ENCODE measurements around the gene NEBL. TPM values are rescaled to one million over a fixed set of nuclear protein-coding genes. Genes with fewer than 3 reads are reported as not detected.

Gene NEBL
- total and polyA plus RNA-seq, 2 experiments from 2014 or later = 2.3 to 11.4 TPM

DNA sequence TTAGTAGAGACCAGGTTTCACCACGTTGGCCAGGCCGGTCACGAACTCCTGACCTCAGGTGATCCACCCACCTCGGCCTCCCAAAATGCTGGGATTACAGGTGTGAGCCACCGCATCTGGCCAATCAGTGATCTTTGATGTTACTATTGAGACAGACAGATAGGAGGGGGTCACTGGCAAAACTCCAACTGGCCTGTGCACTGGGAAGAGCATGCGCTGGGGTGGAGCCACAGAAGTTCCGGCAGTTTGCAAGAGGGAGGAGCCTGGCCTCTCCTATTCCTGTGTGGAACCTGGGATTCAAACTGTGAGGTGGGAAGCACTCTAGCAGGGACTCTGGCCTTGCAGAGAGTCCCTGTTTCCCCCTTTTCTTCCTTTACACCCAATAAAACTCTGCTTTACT lies 60.7 kb downstream of the NEBL start (continued):
- TF ChIP-seq, protein P1, sequence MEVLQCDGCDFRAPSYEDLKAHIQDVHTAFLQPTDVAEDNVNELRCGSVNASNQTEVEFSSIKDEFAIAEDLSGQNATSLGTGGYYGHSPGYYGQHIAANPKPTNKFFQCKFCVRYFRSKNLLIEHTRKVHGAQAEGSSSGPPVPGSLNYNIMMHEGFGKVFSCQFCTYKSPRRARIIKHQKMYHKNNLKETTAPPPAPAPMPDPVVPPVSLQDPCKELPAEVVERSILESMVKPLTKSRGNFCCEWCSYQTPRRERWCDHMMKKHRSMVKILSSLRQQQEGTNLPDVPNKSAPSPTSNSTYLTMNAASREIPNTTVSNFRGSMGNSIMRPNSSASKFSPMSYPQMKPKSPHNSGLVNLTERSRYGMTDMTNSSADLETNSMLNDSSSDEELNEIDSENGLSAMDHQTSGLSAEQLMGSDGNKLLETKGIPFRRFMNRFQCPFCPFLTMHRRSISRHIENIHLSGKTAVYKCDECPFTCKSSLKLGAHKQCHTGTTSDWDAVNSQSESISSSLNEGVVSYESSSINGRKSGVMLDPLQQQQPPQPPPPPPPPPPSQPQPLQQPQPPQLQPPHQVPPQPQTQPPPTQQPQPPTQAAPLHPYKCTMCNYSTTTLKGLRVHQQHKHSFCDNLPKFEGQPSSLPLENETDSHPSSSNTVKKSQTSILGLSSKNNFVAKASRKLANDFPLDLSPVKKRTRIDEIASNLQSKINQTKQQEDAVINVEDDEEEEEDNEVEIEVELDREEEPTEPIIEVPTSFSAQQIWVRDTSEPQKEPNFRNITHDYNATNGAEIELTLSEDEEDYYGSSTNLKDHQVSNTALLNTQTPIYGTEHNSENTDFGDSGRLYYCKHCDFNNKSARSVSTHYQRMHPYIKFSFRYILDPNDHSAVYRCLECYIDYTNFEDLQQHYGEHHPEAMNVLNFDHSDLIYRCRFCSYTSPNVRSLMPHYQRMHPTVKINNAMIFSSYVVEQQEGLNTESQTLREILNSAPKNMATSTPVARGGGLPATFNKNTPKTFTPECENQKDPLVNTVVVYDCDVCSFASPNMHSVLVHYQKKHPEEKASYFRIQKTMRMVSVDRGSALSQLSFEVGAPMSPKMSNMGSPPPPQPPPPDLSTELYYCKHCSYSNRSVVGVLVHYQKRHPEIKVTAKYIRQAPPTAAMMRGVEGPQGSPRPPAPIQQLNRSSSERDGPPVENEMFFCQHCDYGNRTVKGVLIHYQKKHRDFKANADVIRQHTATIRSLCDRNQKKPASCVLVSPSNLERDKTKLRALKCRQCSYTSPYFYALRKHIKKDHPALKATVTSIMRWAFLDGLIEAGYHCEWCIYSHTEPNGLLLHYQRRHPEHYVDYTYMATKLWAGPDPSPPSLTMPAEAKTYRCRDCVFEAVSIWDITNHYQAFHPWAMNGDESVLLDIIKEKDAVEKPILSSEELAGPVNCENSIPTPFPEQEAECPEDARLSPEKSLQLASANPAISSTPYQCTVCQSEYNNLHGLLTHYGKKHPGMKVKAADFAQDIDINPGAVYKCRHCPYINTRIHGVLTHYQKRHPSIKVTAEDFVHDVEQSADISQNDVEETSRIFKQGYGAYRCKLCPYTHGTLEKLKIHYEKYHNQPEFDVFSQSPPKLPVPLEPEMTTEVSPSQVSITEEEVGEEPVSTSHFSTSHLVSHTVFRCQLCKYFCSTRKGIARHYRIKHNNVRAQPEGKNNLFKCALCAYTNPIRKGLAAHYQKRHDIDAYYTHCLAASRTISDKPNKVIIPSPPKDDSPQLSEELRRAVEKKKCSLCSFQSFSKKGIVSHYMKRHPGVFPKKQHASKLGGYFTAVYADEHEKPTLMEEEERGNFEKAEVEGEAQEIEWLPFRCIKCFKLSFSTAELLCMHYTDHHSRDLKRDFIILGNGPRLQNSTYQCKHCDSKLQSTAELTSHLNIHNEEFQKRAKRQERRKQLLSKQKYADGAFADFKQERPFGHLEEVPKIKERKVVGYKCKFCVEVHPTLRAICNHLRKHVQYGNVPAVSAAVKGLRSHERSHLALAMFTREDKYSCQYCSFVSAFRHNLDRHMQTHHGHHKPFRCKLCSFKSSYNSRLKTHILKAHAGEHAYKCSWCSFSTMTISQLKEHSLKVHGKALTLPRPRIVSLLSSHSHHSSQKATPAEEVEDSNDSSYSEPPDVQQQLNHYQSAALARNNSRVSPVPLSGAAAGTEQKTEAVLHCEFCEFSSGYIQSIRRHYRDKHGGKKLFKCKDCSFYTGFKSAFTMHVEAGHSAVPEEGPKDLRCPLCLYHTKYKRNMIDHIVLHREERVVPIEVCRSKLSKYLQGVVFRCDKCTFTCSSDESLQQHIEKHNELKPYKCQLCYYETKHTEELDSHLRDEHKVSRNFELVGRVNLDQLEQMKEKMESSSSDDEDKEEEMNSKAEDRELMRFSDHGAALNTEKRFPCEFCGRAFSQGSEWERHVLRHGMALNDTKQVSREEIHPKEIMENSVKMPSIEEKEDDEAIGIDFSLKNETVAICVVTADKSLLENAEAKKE (CRISPR knock-in tag; IDR thresholded peaks at IDR 0.05) = no peak
- TF ChIP-seq, protein P2, sequence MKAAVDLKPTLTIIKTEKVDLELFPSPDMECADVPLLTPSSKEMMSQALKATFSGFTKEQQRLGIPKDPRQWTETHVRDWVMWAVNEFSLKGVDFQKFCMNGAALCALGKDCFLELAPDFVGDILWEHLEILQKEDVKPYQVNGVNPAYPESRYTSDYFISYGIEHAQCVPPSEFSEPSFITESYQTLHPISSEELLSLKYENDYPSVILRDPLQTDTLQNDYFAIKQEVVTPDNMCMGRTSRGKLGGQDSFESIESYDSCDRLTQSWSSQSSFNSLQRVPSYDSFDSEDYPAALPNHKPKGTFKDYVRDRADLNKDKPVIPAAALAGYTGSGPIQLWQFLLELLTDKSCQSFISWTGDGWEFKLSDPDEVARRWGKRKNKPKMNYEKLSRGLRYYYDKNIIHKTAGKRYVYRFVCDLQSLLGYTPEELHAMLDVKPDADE (IDR thresholded peaks at IDR 0.05) = no peak
- TF ChIP-seq STAT1 (IDR thresholded peaks at IDR 0.05; ENCODE audit: unreplicated experiment) = no peak

DNA sequence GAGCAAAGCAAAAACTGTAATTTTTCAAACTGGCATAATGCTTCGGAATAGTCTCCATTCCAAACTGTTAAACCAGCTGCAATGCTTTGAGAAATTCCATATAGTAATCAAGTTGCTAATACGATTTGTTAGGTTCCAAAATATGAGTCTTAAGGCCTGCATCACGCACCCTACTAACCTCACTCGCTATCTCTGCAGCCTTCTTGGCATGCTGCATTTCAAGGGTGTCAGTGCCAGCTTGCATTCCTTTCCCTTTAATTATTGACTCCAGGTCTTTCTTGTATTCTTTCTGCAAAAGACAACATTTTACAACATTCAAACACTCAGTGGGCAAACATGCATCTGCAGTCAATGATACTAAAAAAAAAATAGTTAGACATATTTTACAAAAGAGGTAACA lies 61.8 kb downstream of the NEBL start:
- Histone ChIP-seq H3K9me2 (ENCODE audit: insufficient read depth) (peaks cover 3% of the 10 kb centered on the region; the same call in 1 of the 2 replicates), H3K4me2 (no peak overlapping the region), H2AFZ (no peak overlapping the region), H3K27me3 (ENCODE audit: insufficient read depth) (no peaks in the 10 kb centered on the region), H3K4me1 (ENCODE audit: insufficient read depth) (no peaks in the 10 kb centered on the region), H3K27ac (ENCODE audit: low read depth) (no peak overlapping the region), H3K36me3 (ENCODE audit: insufficient read depth) (no peaks in the 10 kb centered on the region), H3K79me2 (replicated peaks; ENCODE audit: insufficient read depth) (no peaks in the 10 kb centered on the region), H3K4me3 (no peak overlapping the region), H4K20me1 (replicated peaks; ENCODE audit: insufficient read depth) (no peaks in the 10 kb centered on the region), H3F3A (replicated peaks; ENCODE audit: low read depth) (no peaks in the 10 kb centered on the region)
- ATAC-seq (no peak), DNase-seq (ENCODE audit: low spot score) (no peak)
- peaks cover 5% of the 10 kb centered on the region; the same call in 2 of the 3 replicates for H3K36me3 Mint-ChIP-seq (ENCODE audit: low read depth)
- H3K9me3 Mint-ChIP-seq = peaks cover 15% of the 10 kb centered on the region; the same call in 2 of the 3 replicates
- H3K4me3 Mint-ChIP-seq = no peak overlapping the region
- no peaks in the 10 kb centered on the region for H3K4me1 Mint-ChIP-seq
- H3K27me3 Mint-ChIP-seq (ENCODE audit: insufficient read depth, low read depth, poor library complexity) = peaks cover 2% of the 10 kb centered on the region
- H3K27ac Mint-ChIP-seq = no peak overlapping the region
- TF ChIP-seq, protein P3, sequence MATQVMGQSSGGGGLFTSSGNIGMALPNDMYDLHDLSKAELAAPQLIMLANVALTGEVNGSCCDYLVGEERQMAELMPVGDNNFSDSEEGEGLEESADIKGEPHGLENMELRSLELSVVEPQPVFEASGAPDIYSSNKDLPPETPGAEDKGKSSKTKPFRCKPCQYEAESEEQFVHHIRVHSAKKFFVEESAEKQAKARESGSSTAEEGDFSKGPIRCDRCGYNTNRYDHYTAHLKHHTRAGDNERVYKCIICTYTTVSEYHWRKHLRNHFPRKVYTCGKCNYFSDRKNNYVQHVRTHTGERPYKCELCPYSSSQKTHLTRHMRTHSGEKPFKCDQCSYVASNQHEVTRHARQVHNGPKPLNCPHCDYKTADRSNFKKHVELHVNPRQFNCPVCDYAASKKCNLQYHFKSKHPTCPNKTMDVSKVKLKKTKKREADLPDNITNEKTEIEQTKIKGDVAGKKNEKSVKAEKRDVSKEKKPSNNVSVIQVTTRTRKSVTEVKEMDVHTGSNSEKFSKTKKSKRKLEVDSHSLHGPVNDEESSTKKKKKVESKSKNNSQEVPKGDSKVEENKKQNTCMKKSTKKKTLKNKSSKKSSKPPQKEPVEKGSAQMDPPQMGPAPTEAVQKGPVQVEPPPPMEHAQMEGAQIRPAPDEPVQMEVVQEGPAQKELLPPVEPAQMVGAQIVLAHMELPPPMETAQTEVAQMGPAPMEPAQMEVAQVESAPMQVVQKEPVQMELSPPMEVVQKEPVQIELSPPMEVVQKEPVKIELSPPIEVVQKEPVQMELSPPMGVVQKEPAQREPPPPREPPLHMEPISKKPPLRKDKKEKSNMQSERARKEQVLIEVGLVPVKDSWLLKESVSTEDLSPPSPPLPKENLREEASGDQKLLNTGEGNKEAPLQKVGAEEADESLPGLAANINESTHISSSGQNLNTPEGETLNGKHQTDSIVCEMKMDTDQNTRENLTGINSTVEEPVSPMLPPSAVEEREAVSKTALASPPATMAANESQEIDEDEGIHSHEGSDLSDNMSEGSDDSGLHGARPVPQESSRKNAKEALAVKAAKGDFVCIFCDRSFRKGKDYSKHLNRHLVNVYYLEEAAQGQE (IDR thresholded peaks at IDR 0.05; ENCODE audit: unreplicated experiment) = no peak
- TF ChIP-seq, protein P4, sequence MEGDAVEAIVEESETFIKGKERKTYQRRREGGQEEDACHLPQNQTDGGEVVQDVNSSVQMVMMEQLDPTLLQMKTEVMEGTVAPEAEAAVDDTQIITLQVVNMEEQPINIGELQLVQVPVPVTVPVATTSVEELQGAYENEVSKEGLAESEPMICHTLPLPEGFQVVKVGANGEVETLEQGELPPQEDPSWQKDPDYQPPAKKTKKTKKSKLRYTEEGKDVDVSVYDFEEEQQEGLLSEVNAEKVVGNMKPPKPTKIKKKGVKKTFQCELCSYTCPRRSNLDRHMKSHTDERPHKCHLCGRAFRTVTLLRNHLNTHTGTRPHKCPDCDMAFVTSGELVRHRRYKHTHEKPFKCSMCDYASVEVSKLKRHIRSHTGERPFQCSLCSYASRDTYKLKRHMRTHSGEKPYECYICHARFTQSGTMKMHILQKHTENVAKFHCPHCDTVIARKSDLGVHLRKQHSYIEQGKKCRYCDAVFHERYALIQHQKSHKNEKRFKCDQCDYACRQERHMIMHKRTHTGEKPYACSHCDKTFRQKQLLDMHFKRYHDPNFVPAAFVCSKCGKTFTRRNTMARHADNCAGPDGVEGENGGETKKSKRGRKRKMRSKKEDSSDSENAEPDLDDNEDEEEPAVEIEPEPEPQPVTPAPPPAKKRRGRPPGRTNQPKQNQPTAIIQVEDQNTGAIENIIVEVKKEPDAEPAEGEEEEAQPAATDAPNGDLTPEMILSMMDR (conservative IDR thresholded peaks at IDR 0.05; ENCODE audit: low read depth in 2 of 2) = no peak

Data from GM23338 (cell line).